ENCODE measurements around the gene KCNC1. TPM values are rescaled to one million over a fixed set of nuclear protein-coding genes. Genes with fewer than 3 reads are reported as not detected.
A peak's percentile ranks its signal among the peaks of the same experiment; 100 is the strongest.

KCNC1 gene
- total and polyA plus RNA-seq, 4 donors, result not detected

- intact Hi-C loops (cut with DNase I), result loop anchor here (1.0 to 5.0 kb wide), 5 partner anchors 96 to 371 kb away; no protein-coding TSS in a partner anchor
- H3K27me3 ChIP-seq (ENCODE audit: control insufficient read depth in 1 of 2, insufficient read depth in 2 of 2, low read length in 1 of 2), result no peaks in the 10 kb centered on the region
- 13 to 16% methylated on average over 9 of the region's 9 CpGs for WGBS, 2 donors
- ATAC-seq (ENCODE audit: low FRiP score), result peak; percentile 83
- H3K27ac ChIP-seq (ENCODE audit: low read depth in 1 of 2, low read length in 2 of 2), result no peak overlapping the region
- H3K4me1 ChIP-seq (ENCODE audit: control insufficient read depth in 1 of 2, insufficient read depth in 2 of 2, low read length in 2 of 2), result no peaks in the 10 kb centered on the region
- no peak overlapping the region for H3K4me3 ChIP-seq (ENCODE audit: low read length in 2 of 2)
- no peaks in the 10 kb centered on the region for H3K9me3 ChIP-seq (ENCODE audit: control insufficient read depth, low read length)
- peak; percentile 78 to 90 for DNase-seq
- H3K36me3 ChIP-seq (ENCODE audit: control insufficient read depth in 1 of 2, insufficient read depth in 2 of 2, low read length in 1 of 2), result no peaks in the 10 kb centered on the region
Observed at GRCh38 chr11:17730608-17731462, 3.7 kb upstream of the KCNC1 start.

- ATAC-seq (ENCODE audit: low FRiP score) (no peak), DNase-seq (peak in 1 of 2 donors; percentile 21)
- Histone ChIP-seq H3K4me1 (ENCODE audit: control insufficient read depth in 1 of 2, insufficient read depth in 2 of 2, low read length in 2 of 2) (no peaks in the 10 kb centered on the region), H3K36me3 (ENCODE audit: control insufficient read depth in 1 of 2, insufficient read depth in 2 of 2, low read length in 1 of 2) (no peaks in the 10 kb centered on the region), H3K4me3 (ENCODE audit: low read length in 2 of 2) (no peak overlapping the region), H3K9me3 (ENCODE audit: control insufficient read depth, low read length) (no peaks in the 10 kb centered on the region), H3K27me3 (ENCODE audit: control insufficient read depth in 1 of 2, insufficient read depth in 2 of 2, low read length in 1 of 2) (no peaks in the 10 kb centered on the region), H3K27ac (ENCODE audit: low read depth in 1 of 2, low read length in 2 of 2) (no peak overlapping the region)
- intact Hi-C loops (cut with DNase I), result loop anchor here (5.0 kb wide), 3 partner anchors 94 to 369 kb away; no protein-coding TSS in a partner anchor
- WGBS, 2 donors, result 79 to 95% methylated on average over 4 of the region's 4 CpGs
Observed at GRCh38 chr11:17733261-17733660, 1.3 kb upstream of the KCNC1 start.

GRCh38 chr11:17734986-17735817, 621 bp downstream of the KCNC1 start:
- Histone ChIP-seq H3K27me3 (ENCODE audit: control insufficient read depth in 1 of 2, insufficient read depth in 2 of 2, low read length in 1 of 2) (no peaks in the 10 kb centered on the region), H3K27ac (ENCODE audit: low read depth in 1 of 2, low read length in 2 of 2) (no peak overlapping the region), H3K4me1 (ENCODE audit: control insufficient read depth in 1 of 2, insufficient read depth in 2 of 2, low read length in 2 of 2) (no peaks in the 10 kb centered on the region), H3K36me3 (ENCODE audit: control insufficient read depth in 1 of 2, insufficient read depth in 2 of 2, low read length in 1 of 2) (no peaks in the 10 kb centered on the region), H3K4me3 (ENCODE audit: low read length in 2 of 2) (peak overlapping the region in 1 of 2 donors; percentile 28), H3K9me3 (ENCODE audit: control insufficient read depth, low read length) (no peaks in the 10 kb centered on the region)
- ATAC-seq (ENCODE audit: low FRiP score) (peak; percentile 81), DNase-seq (peak; percentile 79 to 93)
- 1% methylated on average over 46 to 73 of the region's 73 CpGs for WGBS, 2 donors
- intact Hi-C loops (cut with DNase I), result loop anchor here (5.0 kb wide), 3 partner anchors 92 to 367 kb away; no protein-coding TSS in a partner anchor

- Histone ChIP-seq H3K4me1 (ENCODE audit: control insufficient read depth in 1 of 2, insufficient read depth in 2 of 2, low read length in 2 of 2) (no peaks in the 10 kb centered on the region), H3K9me3 (ENCODE audit: control insufficient read depth, low read length) (no peaks in the 10 kb centered on the region), H3K36me3 (ENCODE audit: control insufficient read depth in 1 of 2, insufficient read depth in 2 of 2, low read length in 1 of 2) (no peaks in the 10 kb centered on the region), H3K4me3 (ENCODE audit: low read length in 2 of 2) (no peak overlapping the region), H3K27me3 (ENCODE audit: control insufficient read depth in 1 of 2, insufficient read depth in 2 of 2, low read length in 1 of 2) (no peaks in the 10 kb centered on the region), H3K27ac (ENCODE audit: low read depth in 1 of 2, low read length in 2 of 2) (no peak overlapping the region)
- intact Hi-C loops (cut with DNase I), result no loop called here
- WGBS, 2 donors, result 5 to 6% methylated on average over 93 to 102 of the region's 102 CpGs
- peak in 1 of 2 donors; percentile 71 for DNase-seq
- no peak for ATAC-seq (ENCODE audit: low FRiP score)
Observed at GRCh38 chr11:17735818-17736578, 1.4 kb downstream of the KCNC1 start.

GRCh38 chr11:17736579-17736893, 2.0 kb downstream of the KCNC1 start:
- Histone ChIP-seq H3K9me3 (ENCODE audit: control insufficient read depth, low read length) (no peaks in the 10 kb centered on the region), H3K27me3 (ENCODE audit: control insufficient read depth in 1 of 2, insufficient read depth in 2 of 2, low read length in 1 of 2) (no peaks in the 10 kb centered on the region), H3K4me1 (ENCODE audit: control insufficient read depth in 1 of 2, insufficient read depth in 2 of 2, low read length in 2 of 2) (no peaks in the 10 kb centered on the region), H3K4me3 (ENCODE audit: low read length in 2 of 2) (no peak overlapping the region), H3K36me3 (ENCODE audit: control insufficient read depth in 1 of 2, insufficient read depth in 2 of 2, low read length in 1 of 2) (no peaks in the 10 kb centered on the region), H3K27ac (ENCODE audit: low read depth in 1 of 2, low read length in 2 of 2) (no peak overlapping the region)
- intact Hi-C loops (cut with DNase I), result no loop called here
- DNase-seq, result no peak
- ATAC-seq (ENCODE audit: low FRiP score), result no peak
- WGBS, 2 donors, result 18 to 21% methylated on average over 12 of the region's 12 CpGs

- intact Hi-C loops (cut with DNase I), result no loop called here
- WGBS, 2 donors, result 59 to 68% methylated on average over 15 of the region's 15 CpGs
- ATAC-seq (ENCODE audit: low FRiP score), result no peak
- Histone ChIP-seq H3K9me3 (ENCODE audit: control insufficient read depth, low read length) (no peaks in the 10 kb centered on the region), H3K36me3 (ENCODE audit: control insufficient read depth in 1 of 2, insufficient read depth in 2 of 2, low read length in 1 of 2) (no peaks in the 10 kb centered on the region), H3K27me3 (ENCODE audit: control insufficient read depth in 1 of 2, insufficient read depth in 2 of 2, low read length in 1 of 2) (no peaks in the 10 kb centered on the region), H3K4me3 (ENCODE audit: low read length in 2 of 2) (no peak overlapping the region), H3K4me1 (ENCODE audit: control insufficient read depth in 1 of 2, insufficient read depth in 2 of 2, low read length in 2 of 2) (no peaks in the 10 kb centered on the region), H3K27ac (ENCODE audit: low read depth in 1 of 2, low read length in 2 of 2) (no peak overlapping the region)
- DNase-seq, result peak in 1 of 2 donors; percentile 52
Observed at GRCh38 chr11:17736930-17737817, 2.6 kb downstream of the KCNC1 start.

GRCh38 chr11:17738151-17738973, 3.8 kb downstream of the KCNC1 start:
- intact Hi-C loops (cut with DNase I), result no loop called here
- 48 to 54% methylated on average over 8 to 10 of the region's 10 CpGs for WGBS, 2 donors
- H3K27me3 ChIP-seq (ENCODE audit: control insufficient read depth in 1 of 2, insufficient read depth in 2 of 2, low read length in 1 of 2), result no peaks in the 10 kb centered on the region
- no peak for ATAC-seq (ENCODE audit: low FRiP score)
- no peaks in the 10 kb centered on the region for H3K36me3 ChIP-seq (ENCODE audit: control insufficient read depth in 1 of 2, insufficient read depth in 2 of 2, low read length in 1 of 2)
- no peak overlapping the region for H3K4me3 ChIP-seq (ENCODE audit: low read length in 2 of 2)
- no peaks in the 10 kb centered on the region for H3K4me1 ChIP-seq (ENCODE audit: control insufficient read depth in 1 of 2, insufficient read depth in 2 of 2, low read length in 2 of 2)
- no peaks in the 10 kb centered on the region for H3K9me3 ChIP-seq (ENCODE audit: control insufficient read depth, low read length)
- DNase-seq, result peak in 1 of 2 donors; percentile 49
- no peak overlapping the region for H3K27ac ChIP-seq (ENCODE audit: low read depth in 1 of 2, low read length in 2 of 2)
